ENCODE results near the gene MRPS34.

GRCh38 chr16:1766231-1766630 lies 6.7 kb downstream of the MRPS34 start:
- no peak for TF ChIP-seq EZH2 (IDR thresholded peaks at IDR 0.05; ENCODE audit: insufficient read depth, low read length)
- TF ChIP-seq CTCF (IDR thresholded peaks at IDR 0.05; ENCODE audit: insufficient read depth, low read depth, low read length) = no peak

Measured in astrocyte (in vitro differentiated cells and primary cell).